IMR-90 (cell line): Measurements from ENCODE around the gene GSN. TPM values are rescaled to one million over a fixed set of nuclear protein-coding genes. Genes with fewer than 3 reads are reported as not detected.

Source experiments
- ATAC-seq: fragments of 200-7000 bp; cut with Tn5 transposase; 2 replicates; pipeline ENCODE4 v1.9.1; 2020; ENCODE audit warnings: low read depth, mild to moderate bottlenecking, moderate library complexity
- BruUV-seq: library from RNA; stranded (reverse); fragments of 400-500 nt; replicated peaks from 2 replicates; lab custom pipeline; 2021; lab: Mats Ljungman, UMichigan
- CTCF ChIA-PET: fragments of 300-600 bp; formaldehyde crosslinking; extraction: SDS; loops from one replicate; lab custom pipeline; 2021; ENCODE audit warnings: antibody characterized with exemption; lab: Yijun Ruan, JAX
- POLR2A ChIA-PET: fragments of 300-600 bp; sonication (Branson Sonifier 250); formaldehyde crosslinking; loops from one replicate; lab custom pipeline; 2022; ENCODE audit warnings: antibody characterized with exemption; ENCODE audit not compliant: unreplicated experiment; lab: Charles Lee
- DNase-seq: peaks from one replicate; pipeline ENCODE4 v3.0.0; 2013
- H2AFZ ChIP-seq: replicated peaks from 2 replicates; pipeline ENCODE3; 2013; ENCODE audit warnings: low read length, mild to moderate bottlenecking; ENCODE audit not compliant: poor library complexity
- H2AK5ac ChIP-seq: 2 replicates; pipeline ENCODE4 v1.6.1; 2013; ENCODE audit warnings: low read depth, low read length, inconsistent platforms
- H2AK9ac ChIP-seq: replicated peaks from 2 replicates; pipeline ENCODE3; 2013; ENCODE audit warnings: mild to moderate bottlenecking, low read depth, low read length, moderate library complexity; ENCODE audit not compliant: poor library complexity
- H2BK120ac ChIP-seq: 2 replicates; pipeline ENCODE4 v1.6.1; 2013; ENCODE audit warnings: low read depth, low read length, inconsistent platforms
- H2BK15ac ChIP-seq: 3 replicates; pipeline ENCODE4 v1.6.1; 2013; ENCODE audit warnings: low read depth, low read length, inconsistent platforms
- H2BK20ac ChIP-seq: 2 replicates; pipeline ENCODE4 v1.6.1; 2013; ENCODE audit warnings: low read depth, mild to moderate bottlenecking, inconsistent platforms, low read length, moderate library complexity
- H2BK5ac ChIP-seq: 2 replicates; pipeline ENCODE4 v1.6.1; 2013; ENCODE audit warnings: mild to moderate bottlenecking, low read depth, low read length, inconsistent platforms; ENCODE audit not compliant: poor library complexity, severe bottlenecking
- H3K14ac ChIP-seq: replicated peaks from 2 replicates; pipeline ENCODE4 v1.6.1; 2013; ENCODE audit warnings: low read depth, low read length, inconsistent platforms
- H3K18ac ChIP-seq: 2 replicates; pipeline ENCODE4 v1.6.1; 2013; ENCODE audit warnings: low read depth, low read length, control low read depth
- H3K23ac ChIP-seq: 2 replicates; pipeline ENCODE4 v1.6.1; 2013; ENCODE audit warnings: low read depth, low read length, inconsistent platforms
- H3K27ac ChIP-seq: 2 replicates; pipeline ENCODE4 v1.5.1; 2013; ENCODE audit warnings: mild to moderate bottlenecking, control low read depth, low read length; ENCODE audit not compliant: insufficient read depth
- H3K27me3 ChIP-seq: 2 replicates; pipeline ENCODE4 v1.6.1; 2013; ENCODE audit warnings: low read length; ENCODE audit not compliant: control insufficient read depth, insufficient read depth
- H3K36me3 ChIP-seq: 2 replicates; pipeline ENCODE4 v1.6.1; 2013; ENCODE audit warnings: low read length, mixed read lengths; ENCODE audit not compliant: control insufficient read depth, insufficient read depth
- H3K4ac ChIP-seq: 2 replicates; pipeline ENCODE4 v1.6.1; 2013; ENCODE audit warnings: low read depth, low read length, inconsistent platforms
- H3K4me1 ChIP-seq: 2 replicates; pipeline ENCODE4 v1.6.1; 2013; ENCODE audit warnings: low read length, mixed read lengths; ENCODE audit not compliant: control insufficient read depth, insufficient read depth
- H3K4me2 ChIP-seq: 2 replicates; pipeline ENCODE4 v1.6.1; 2013; ENCODE audit warnings: low read depth, mild to moderate bottlenecking, control low read depth, low read length, moderate library complexity
- H3K4me3 ChIP-seq: 2 replicates; pipeline ENCODE4 v1.5.1; 2013; ENCODE audit warnings: low read depth, mild to moderate bottlenecking, control low read depth, low read length, moderate library complexity; ENCODE audit not compliant: insufficient read depth
- H3K56ac ChIP-seq: 2 replicates; pipeline ENCODE4 v1.6.1; 2013; ENCODE audit warnings: low read length, inconsistent platforms; ENCODE audit not compliant: insufficient read depth; ENCODE audit errors: extremely low read depth
- H3K79me1 ChIP-seq, 2 experiments: 2 replicates each; pipeline ENCODE4 v1.6.1; 2013; ENCODE audit warnings: low read length in 2 of 2, inconsistent platforms in 1 of 2, low read depth in 1 of 2
- H3K9ac ChIP-seq: 2 replicates; pipeline ENCODE4 v1.6.1; 2013; ENCODE audit warnings: low read depth, low read length, control low read depth
- H3K9me1 ChIP-seq: 2 replicates; pipeline ENCODE4 v1.6.1; 2013; ENCODE audit warnings: low read length, inconsistent platforms; ENCODE audit not compliant: insufficient read depth
- H3K9me3 ChIP-seq: 2 replicates; pipeline ENCODE4 v1.6.1; 2013; ENCODE audit warnings: low read length; ENCODE audit not compliant: control insufficient read depth, insufficient read depth
- H4K20me1 ChIP-seq: 2 replicates; pipeline ENCODE4 v1.6.1; 2013; ENCODE audit warnings: low read length, inconsistent platforms; ENCODE audit not compliant: insufficient read depth
- H4K5ac ChIP-seq: 2 replicates; pipeline ENCODE4 v1.6.1; 2013; ENCODE audit warnings: mild to moderate bottlenecking, low read depth, low read length, control low read depth
- H4K8ac ChIP-seq, 2 experiments: 2 replicates each; pipeline ENCODE4 v1.6.1; 2013; ENCODE audit warnings: low read depth in 2 of 2, low read length in 2 of 2, control low read depth in 1 of 2, inconsistent platforms in 1 of 2
- H4K91ac ChIP-seq: 2 replicates; pipeline ENCODE4 v1.6.1; 2013; ENCODE audit warnings: low read depth, low read length, inconsistent platforms; ENCODE audit not compliant: insufficient read depth
- BHLHE40 ChIP-seq: fragments of 150-350 bp; IDR thresholded peaks from 2 replicates; pipeline ENCODE4 v1.6.1; 2016; ENCODE audit warnings: mild to moderate bottlenecking, low read depth, low read length
- CEBPB ChIP-seq: IDR thresholded peaks from 2 replicates; pipeline ENCODE4 v1.6.1; 2012; ENCODE audit warnings: low read depth, low read length, improper control_type of control experiment
- CHD1 ChIP-seq: IDR thresholded peaks from 2 replicates; pipeline ENCODE4 v1.6.1; 2012; ENCODE audit warnings: low read depth, low read length, improper control_type of control experiment
- FOS ChIP-seq: fragments of 150-350 bp; IDR thresholded peaks from 2 replicates; pipeline ENCODE4 v1.6.1; 2016; ENCODE audit warnings: low read depth, low read length
- MAFK ChIP-seq: IDR thresholded peaks from 2 replicates; pipeline ENCODE4 v1.6.1; 2012; ENCODE audit warnings: low read depth, low read length, improper control_type of control experiment
- MAZ ChIP-seq: IDR thresholded peaks from 2 replicates; pipeline ENCODE4 v1.6.1; 2012; ENCODE audit warnings: low read depth, mild to moderate bottlenecking, low read length, improper control_type of control experiment, moderate library complexity, borderline replicate concordance
- MXI1 ChIP-seq: IDR thresholded peaks from 2 replicates; pipeline ENCODE4 v1.6.1; 2012; ENCODE audit warnings: low read depth, mild to moderate bottlenecking, low read length, moderate library complexity, borderline replicate concordance
- NFE2L2 ChIP-seq: fragments of 150-350 bp; IDR thresholded peaks from 2 replicates; pipeline ENCODE4 v1.6.1; 2016; ENCODE audit warnings: low read depth, mild to moderate bottlenecking, low read length
- POLR2A ChIP-seq: IDR thresholded peaks from 2 replicates; pipeline ENCODE4 v1.6.1; 2012; ENCODE audit warnings: mild to moderate bottlenecking, low read depth, low read length
- RAD21 ChIP-seq: IDR thresholded peaks from 2 replicates; pipeline ENCODE4 v1.6.1; 2012; ENCODE audit warnings: low read length, improper control_type of control experiment
- RCOR1 ChIP-seq: IDR thresholded peaks from 2 replicates; pipeline ENCODE4 v1.6.1; 2012; ENCODE audit warnings: mild to moderate bottlenecking, low read length, improper control_type of control experiment; ENCODE audit not compliant: insufficient replicate concordance
- RFX5 ChIP-seq: IDR thresholded peaks from 2 replicates; pipeline ENCODE4 v1.8.0; 2012; ENCODE audit warnings: low read depth, mild to moderate bottlenecking, low read length, moderate library complexity
- SMC3 ChIP-seq: fragments of 150-350 bp; IDR thresholded peaks from 2 replicates; pipeline ENCODE4 v1.6.1; 2016; ENCODE audit warnings: low read depth, mild to moderate bottlenecking, antibody characterized with exemption, low read length, moderate library complexity
- WGBS, 2 experiments: methylation state at CpG; one replicate each; pipeline versions ENCODE4 v1.1.5 to v1.1.7; 2013; ENCODE audit warnings: missing lambda C conversion rate in 2 of 2; ENCODE audit not compliant: insufficient read length in 1 of 2; ENCODE audit errors: extremely low coverage in 2 of 2; 5-methylcytosine and 5-hydroxymethylcytosine counted together
- dilution Hi-C: fragments of 300-500 bp; cut with HindIII; formaldehyde crosslinking; loops from one replicate; pipeline ENCODE4 v1.14.3; 2018; ENCODE audit warnings: low sequenced_read_pairs; ENCODE audit not compliant: unreplicated experiment
- in situ Hi-C: fragments of 300-500 bp; cut with MboI; formaldehyde crosslinking; loops from 3 replicates; pipeline ENCODE4 v1.14.3; 2019; ENCODE audit warnings: low sequenced_read_pairs, inconsistent platforms, mixed read lengths
- intact Hi-C: fragments of 100-400 bp; cut with micrococcal nuclease; formaldehyde crosslinking; loops from 2 replicates; pipeline ENCODE4 v1.10.0; 2022
- polyA plus RNA-seq, 3 experiments: library from polyadenylated mRNA; depleted of rRNA; stranded (reverse); fragments of >200 nt; gene quantifications; 2 replicates each; pipeline ENCODE4 v1.2.3, GENCODE V29; 2012; ENCODE audit warnings: low replicate concordance in 1 of 3
- total RNA-seq: library from RNA; depleted of rRNA; stranded (reverse); fragments of >200 nt; gene quantifications from 2 replicates; pipeline ENCODE4 v1.2.3, GENCODE V29; 2012
- TF ChIP-seq, protein P1 (sequence below): fragments of 150-350 bp; IDR thresholded peaks from 2 replicates; pipeline ENCODE4 v1.6.1; 2016; ENCODE audit warnings: low read depth, mild to moderate bottlenecking, low read length, moderate library complexity, borderline replicate concordance
- TF ChIP-seq, protein P2 (sequence below): conservative IDR thresholded peaks from 2 replicates; pipeline ENCODE4 v1.5.1; 2012; ENCODE audit warnings: mild to moderate bottlenecking, low read depth, low read length, improper control_type of control experiment
- TF ChIP-seq, protein P3 (sequence below): fragments of 150-350 bp; IDR thresholded peaks from 2 replicates; pipeline ENCODE4 v1.6.1; 2017; ENCODE audit warnings: mild to moderate bottlenecking, antibody characterized with exemption, low read length, low read depth

The GSN gene
- total and polyA plus RNA-seq, 2 of the 4 experiments (the other 2 are of a cell fraction), result 495 to 547 TPM

DNA sequence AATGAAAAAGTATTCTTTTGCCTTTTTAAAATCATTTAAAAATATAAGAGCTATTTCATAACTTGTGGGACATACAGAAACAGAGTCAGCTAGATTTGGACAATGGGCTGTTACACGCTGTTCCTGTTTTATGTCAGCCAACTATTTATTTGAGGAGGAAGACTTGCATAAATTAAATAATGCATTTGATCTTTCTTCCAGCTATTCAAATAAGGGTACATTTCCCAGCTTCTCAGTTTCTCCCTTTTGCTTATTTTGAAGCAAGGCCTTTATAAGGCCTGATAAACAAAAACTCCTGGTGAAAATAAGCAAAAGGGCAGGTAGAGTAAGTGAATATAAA is 95.6 kb downstream of the GSN start:
- H2AK9ac ChIP-seq, result no peak overlapping the region
- in situ Hi-C loops, result no loop called here
- H4K91ac ChIP-seq, result no peak overlapping the region
- no peak overlapping the region for H2AFZ ChIP-seq
- no peak overlapping the region for H4K5ac ChIP-seq
- TF ChIP-seq, protein P1, sequence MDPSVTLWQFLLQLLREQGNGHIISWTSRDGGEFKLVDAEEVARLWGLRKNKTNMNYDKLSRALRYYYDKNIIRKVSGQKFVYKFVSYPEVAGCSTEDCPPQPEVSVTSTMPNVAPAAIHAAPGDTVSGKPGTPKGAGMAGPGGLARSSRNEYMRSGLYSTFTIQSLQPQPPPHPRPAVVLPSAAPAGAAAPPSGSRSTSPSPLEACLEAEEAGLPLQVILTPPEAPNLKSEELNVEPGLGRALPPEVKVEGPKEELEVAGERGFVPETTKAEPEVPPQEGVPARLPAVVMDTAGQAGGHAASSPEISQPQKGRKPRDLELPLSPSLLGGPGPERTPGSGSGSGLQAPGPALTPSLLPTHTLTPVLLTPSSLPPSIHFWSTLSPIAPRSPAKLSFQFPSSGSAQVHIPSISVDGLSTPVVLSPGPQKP, result no peak
- TF ChIP-seq MAFK, result no peak
- TF ChIP-seq CEBPB, result no peak
- TF ChIP-seq, protein P2, sequence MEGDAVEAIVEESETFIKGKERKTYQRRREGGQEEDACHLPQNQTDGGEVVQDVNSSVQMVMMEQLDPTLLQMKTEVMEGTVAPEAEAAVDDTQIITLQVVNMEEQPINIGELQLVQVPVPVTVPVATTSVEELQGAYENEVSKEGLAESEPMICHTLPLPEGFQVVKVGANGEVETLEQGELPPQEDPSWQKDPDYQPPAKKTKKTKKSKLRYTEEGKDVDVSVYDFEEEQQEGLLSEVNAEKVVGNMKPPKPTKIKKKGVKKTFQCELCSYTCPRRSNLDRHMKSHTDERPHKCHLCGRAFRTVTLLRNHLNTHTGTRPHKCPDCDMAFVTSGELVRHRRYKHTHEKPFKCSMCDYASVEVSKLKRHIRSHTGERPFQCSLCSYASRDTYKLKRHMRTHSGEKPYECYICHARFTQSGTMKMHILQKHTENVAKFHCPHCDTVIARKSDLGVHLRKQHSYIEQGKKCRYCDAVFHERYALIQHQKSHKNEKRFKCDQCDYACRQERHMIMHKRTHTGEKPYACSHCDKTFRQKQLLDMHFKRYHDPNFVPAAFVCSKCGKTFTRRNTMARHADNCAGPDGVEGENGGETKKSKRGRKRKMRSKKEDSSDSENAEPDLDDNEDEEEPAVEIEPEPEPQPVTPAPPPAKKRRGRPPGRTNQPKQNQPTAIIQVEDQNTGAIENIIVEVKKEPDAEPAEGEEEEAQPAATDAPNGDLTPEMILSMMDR, result no peak
- no peak for TF ChIP-seq BHLHE40
- no peak for TF ChIP-seq POLR2A
- no peak for TF ChIP-seq MXI1
- no peak for TF ChIP-seq FOS
- TF ChIP-seq RAD21, result no peak
- no peak for TF ChIP-seq SMC3
- no peak for TF ChIP-seq MAZ
- TF ChIP-seq NFE2L2, result no peak
- no peak for TF ChIP-seq CHD1
- no peak for TF ChIP-seq RCOR1
- TF ChIP-seq, protein P3, sequence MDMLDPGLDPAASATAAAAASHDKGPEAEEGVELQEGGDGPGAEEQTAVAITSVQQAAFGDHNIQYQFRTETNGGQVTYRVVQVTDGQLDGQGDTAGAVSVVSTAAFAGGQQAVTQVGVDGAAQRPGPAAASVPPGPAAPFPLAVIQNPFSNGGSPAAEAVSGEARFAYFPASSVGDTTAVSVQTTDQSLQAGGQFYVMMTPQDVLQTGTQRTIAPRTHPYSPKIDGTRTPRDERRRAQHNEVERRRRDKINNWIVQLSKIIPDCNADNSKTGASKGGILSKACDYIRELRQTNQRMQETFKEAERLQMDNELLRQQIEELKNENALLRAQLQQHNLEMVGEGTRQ, result no peak
- no peak for TF ChIP-seq RFX5
- H2AK5ac ChIP-seq, result no peak overlapping the region
- no peaks in the 10 kb centered on the region for H3K27me3 ChIP-seq
- H3K4me1 ChIP-seq, result peaks cover 13% of the 10 kb centered on the region
- 0 out of 4 replicates have a peak overlapping the region, but pooled peaks have one; percentile 4 to 7 for H4K8ac ChIP-seq
- 0 out of 2 replicates have a peak, but pooled peaks cover 6% of the 10 kb centered on the region for H3K9me1 ChIP-seq
- H3K18ac ChIP-seq, result no peak overlapping the region; the same call in 1 of the 2 replicates
- H2BK20ac ChIP-seq, result no peak overlapping the region
- H2BK5ac ChIP-seq, result peak overlapping the region; percentile 88
- whole genome bisulfite sequencing, 2 experiments, result no CpG with 5 or more reads among the region's 1 CpG
- H3K23ac ChIP-seq, result no peak overlapping the region
- intact Hi-C loops, result no loop called here
- ATAC-seq (no peak), DNase-seq (no peak)
- H3K9ac ChIP-seq, result no peak overlapping the region; the same call in 1 of the 2 replicates
- H2BK15ac ChIP-seq, result no peak overlapping the region
- H4K20me1 ChIP-seq, result peaks cover 5% of the 10 kb centered on the region; the same call in 1 of the 2 replicates
- no peak overlapping the region; the same call in 1 of the 2 replicates for H3K27ac ChIP-seq
- peaks cover 4% of the 10 kb centered on the region for H3K36me3 ChIP-seq
- no peak overlapping the region for H2BK120ac ChIP-seq
- no TSS peak for BruUV-seq
- H3K79me1 ChIP-seq, result peaks cover 12 to 48% of the 10 kb centered on the region in 2 experiments
- H3K4me3 ChIP-seq, result no peak overlapping the region
- H3K56ac ChIP-seq, result no peak overlapping the region
- peak overlapping the region; percentile 76; the same call in 1 of the 2 replicates for H3K4me2 ChIP-seq
- ChIA-PET POLR2A (no interaction called here), CTCF (interaction anchor here (0.6 kb wide), 1 partner anchor 126 kb away, joined by 3 read pairs; no protein-coding TSS in a partner anchor)
- H3K9me3 ChIP-seq, result no peaks in the 10 kb centered on the region
- no peak overlapping the region for H3K14ac ChIP-seq
- H3K4ac ChIP-seq, result no peak overlapping the region
- dilution Hi-C loops, result no loop called here
